SK-N-SH (cell line): ENCODE data around the gene SHROOM2. TPM values are rescaled to one million over a fixed set of nuclear protein-coding genes. Genes with fewer than 3 reads are reported as not detected.

Source experiments
- CTCF ChIA-PET: fragments of 300-600, 350-600 bp; formaldehyde crosslinking; extraction: SDS; loops from one replicate; lab custom pipeline; 2021; lab: Yijun Ruan, JAX
- POLR2A ChIA-PET: fragments of 350-600 bp; sonication (Branson Sonifier 250); formaldehyde crosslinking; extraction: SDS; loops from one replicate; lab custom pipeline; 2020; ENCODE audit warnings: antibody characterized with exemption, inconsistent platforms; lab: Yijun Ruan, JAX
- DNase-seq: peaks from one replicate; pipeline ENCODE4 v3.0.0; 2012
- H2AFZ ChIP-seq: fragments of 200-600 bp; sonication (generic); 2 replicates; pipeline ENCODE4 v1.8.1; 2016; ENCODE audit warnings: antibody characterized with exemption, mild to moderate bottlenecking, low read depth
- H3F3A ChIP-seq: fragments of 200-600 bp; sonication (generic); replicated peaks from 2 replicates; pipeline ENCODE3; 2016; ENCODE audit warnings: antibody characterized with exemption, mild to moderate bottlenecking; ENCODE audit not compliant: insufficient read depth
- H3K27ac ChIP-seq, 2 experiments: fragments of 200-500 bp in 1 of 2; fragments of 200-600 bp in 1 of 2; sonication (Bioruptor generic) in 1 of 2; sonication (generic), shearing (Covaris generic) in 1 of 2; 2 replicates each; pipeline versions ENCODE4 v1.5.1 to v1.6.1; 2014 to 2016; ENCODE audit warnings: low read depth in 2 of 2, inconsistent platforms in 1 of 2, low read length in 1 of 2, mild to moderate bottlenecking in 1 of 2, mixed read lengths in 1 of 2
- H3K27me3 ChIP-seq: fragments of 200-600 bp; sonication (generic), shearing (Covaris generic); 2 replicates; pipeline ENCODE4 v1.6.1; 2016; ENCODE audit warnings: mixed run types; ENCODE audit not compliant: insufficient read depth
- H3K36me3 ChIP-seq, 2 experiments: fragments of 200-500 bp in 1 of 2; fragments of 200-600 bp in 1 of 2; sonication (Bioruptor generic) in 1 of 2; sonication (generic) in 1 of 2; replicated peaks in 1 of 2; 2 replicates each; pipeline versions ENCODE3 to v1.5.1; 2014 to 2016; ENCODE audit warnings: low read length in 1 of 2, mild to moderate bottlenecking in 1 of 2; ENCODE audit not compliant: insufficient read depth in 2 of 2, control insufficient read depth in 1 of 2
- H3K4me1 ChIP-seq, 2 experiments: fragments of 200-500 bp in 1 of 2; fragments of 200-600 bp in 1 of 2; sonication (Bioruptor generic) in 1 of 2; sonication (generic), shearing (Covaris generic) in 1 of 2; 2 replicates each; pipeline versions ENCODE4 v1.5.1 to v1.6.1; 2014 to 2016; ENCODE audit warnings: low read depth in 1 of 2, low read length in 1 of 2, mixed run types in 1 of 2; ENCODE audit not compliant: insufficient read depth in 2 of 2, control insufficient read depth in 1 of 2
- H3K4me2 ChIP-seq: fragments of 200-600 bp; sonication (generic), shearing (Covaris generic); 2 replicates; pipeline ENCODE4 v1.6.1; 2017; ENCODE audit warnings: mixed run types
- H3K4me3 ChIP-seq, 2 experiments: fragments of 200-500 bp in 1 of 2; fragments of 200-600 bp in 1 of 2; sonication (Bioruptor generic) in 1 of 2; sonication (generic), shearing (Covaris generic) in 1 of 2; 2 replicates each; pipeline versions ENCODE4 v1.5.1 to v1.8.1; 2014 to 2016; ENCODE audit warnings: low read depth in 2 of 2, inconsistent platforms in 1 of 2, low read length in 1 of 2, mild to moderate bottlenecking in 1 of 2, mixed read lengths in 1 of 2, moderate library complexity in 1 of 2
- H3K79me2 ChIP-seq: fragments of 200-600 bp; sonication (generic); 2 replicates; pipeline ENCODE4 v1.8.1; 2017; ENCODE audit warnings: mild to moderate bottlenecking; ENCODE audit not compliant: insufficient read depth
- H3K9ac ChIP-seq: fragments of 200-600 bp; sonication (generic); 2 replicates; pipeline ENCODE4 v1.6.1; 2017; ENCODE audit warnings: mixed run types
- H3K9me2 ChIP-seq: fragments of 200-600 bp; sonication (generic); 2 replicates; pipeline ENCODE4 v1.6.1; 2017; ENCODE audit warnings: mixed run types
- H3K9me3 ChIP-seq: fragments of 200-600 bp; sonication (generic); 2 replicates; pipeline ENCODE4 v1.6.1; 2017; ENCODE audit warnings: mixed run types, mild to moderate bottlenecking, moderate library complexity
- H4K20me1 ChIP-seq: fragments of 200-600 bp; sonication (generic); 2 replicates; pipeline ENCODE4 v1.6.1; 2017; ENCODE audit warnings: mild to moderate bottlenecking, mixed run types; ENCODE audit not compliant: insufficient read depth
- CHD2 ChIP-seq: fragments of 150-350 bp; IDR thresholded peaks from 2 replicates; pipeline ENCODE4 v1.6.1; 2018; ENCODE audit warnings: low read length; ENCODE audit not compliant: partially characterized antibody
- CTCF ChIP-seq: fragments of 200-600 bp; sonication (generic); IDR thresholded peaks from 2 replicates; pipeline ENCODE4 v1.6.1; 2017; ENCODE audit warnings: antibody characterized with exemption, mild to moderate bottlenecking, moderate library complexity
- ELF1 ChIP-seq: IDR thresholded peaks from 2 replicates; pipeline ENCODE4 v1.4.0; 2012
- FOSL2 ChIP-seq: IDR thresholded peaks from 2 replicates; pipeline ENCODE4 v1.4.0; 2012; ENCODE audit warnings: low read depth, mild to moderate bottlenecking, moderate library complexity, borderline replicate concordance
- GABPA ChIP-seq: IDR thresholded peaks from 2 replicates; pipeline ENCODE4 v1.4.0; 2012; ENCODE audit warnings: low read depth, mild to moderate bottlenecking
- GATA2 ChIP-seq: sonication (generic); formaldehyde crosslinking; IDR thresholded peaks from 2 replicates; pipeline ENCODE4 v1.5.0; 2020; ENCODE audit warnings: mild to moderate bottlenecking, missing genetic modification reagents
- IRF3 ChIP-seq: fragments of 150-350 bp; IDR thresholded peaks from 2 replicates; pipeline ENCODE4 v1.6.1; 2016; ENCODE audit warnings: mild to moderate bottlenecking, low read depth, low read length
- JUND ChIP-seq: IDR thresholded peaks from 2 replicates; pipeline ENCODE4 v1.4.0; 2012
- MAX ChIP-seq: IDR thresholded peaks from 2 replicates; pipeline ENCODE4 v1.4.0; 2012; ENCODE audit warnings: low read depth
- MEF2A ChIP-seq: IDR thresholded peaks from 2 replicates; pipeline ENCODE4 v1.4.0; 2012; ENCODE audit warnings: low read depth, borderline replicate concordance
- MXI1 ChIP-seq: IDR thresholded peaks from 2 replicates; pipeline ENCODE4 v1.6.1; 2012; ENCODE audit warnings: mild to moderate bottlenecking, low read depth, low read length, improper control_type of control experiment
- PBX3 ChIP-seq: IDR thresholded peaks from 2 replicates; pipeline ENCODE4; 2012
- RCOR1 ChIP-seq: fragments of 150-350 bp; IDR thresholded peaks from 2 replicates; pipeline ENCODE4 v1.6.1; 2017; ENCODE audit warnings: antibody characterized with exemption, low read length
- REST ChIP-seq: IDR thresholded peaks from 2 replicates; pipeline ENCODE4 v1.6.1; 2012; ENCODE audit warnings: mild to moderate bottlenecking, low read depth, low read length, moderate library complexity
- SIN3A ChIP-seq: IDR thresholded peaks from 2 replicates; pipeline ENCODE4 v1.6.1; 2012; ENCODE audit warnings: low read depth, mild to moderate bottlenecking, low read length, moderate library complexity, borderline replicate concordance
- TCF12 ChIP-seq: IDR thresholded peaks from 2 replicates; pipeline ENCODE4 v1.4.0; 2012
- TEAD4 ChIP-seq: IDR thresholded peaks from 2 replicates; pipeline ENCODE4 v1.4.0; 2012; ENCODE audit warnings: mild to moderate bottlenecking, borderline replicate concordance; ENCODE audit not compliant: insufficient read depth
- USF1 ChIP-seq: IDR thresholded peaks from 2 replicates; pipeline ENCODE4 v1.4.0; 2012; ENCODE audit warnings: low read depth, borderline replicate concordance
- WGBS: methylation state at CpG from one replicate; pipeline ENCODE4 v1.1.6; 2017; ENCODE audit warnings: low lambda C conversion rate; 5-methylcytosine and 5-hydroxymethylcytosine counted together
- polyA plus RNA-seq, 3 experiments: library from polyadenylated mRNA; depleted of rRNA; stranded (reverse); fragments of >200 nt; gene quantifications; 2 replicates each; pipeline ENCODE4 v1.2.3, GENCODE V29; 2012

Gene SHROOM2
- polyA plus RNA-seq, 1 of the 3 experiments (the other 2 are of a cell fraction), result not detected

GRCh38 chrX:9875801-9876200 lies 89.6 kb downstream of the SHROOM2 start:
- DNase-seq, result no peak
- Histone ChIP-seq H3K9me3 (no peaks in the 10 kb centered on the region), H3K4me3 (no peak overlapping the region), H3K79me2 (no peaks in the 10 kb centered on the region), H3F3A (no peaks in the 10 kb centered on the region), H3K27me3 (no peaks in the 10 kb centered on the region; the same call in 1 of the 2 replicates), H3K4me2 (no peak overlapping the region), H3K9me2 (no peaks in the 10 kb centered on the region), H3K27ac (no peak overlapping the region), H3K9ac (no peak overlapping the region), H3K36me3 (no peaks in the 10 kb centered on the region), H3K4me1 (peaks cover 0 to 5% of the 10 kb centered on the region in 2 experiments; a peak in 1 of 4 replicates), H2AFZ (no peak overlapping the region), H4K20me1 (no peaks in the 10 kb centered on the region)
- WGBS, result 21% methylated on average over 3 of the region's 3 CpGs
- CTCF ChIA-PET, result interaction anchor here (0.8 kb wide), 1 partner anchor 243 kb away, joined by 3 read pairs; no protein-coding TSS in a partner anchor
- POLR2A ChIA-PET, result no interaction called here
- no peak for TF ChIP-seq FOSL2
- TF ChIP-seq JUND, result no peak
- no peak for TF ChIP-seq MAX
- TF ChIP-seq RCOR1, result no peak
- TF ChIP-seq PBX3, result no peak
- TF ChIP-seq ELF1, result no peak
- TF ChIP-seq TCF12, result no peak
- no peak for TF ChIP-seq TEAD4
- no peak for TF ChIP-seq SIN3A
- no peak for TF ChIP-seq CHD2
- no peak for TF ChIP-seq IRF3
- no peak for TF ChIP-seq MEF2A

- Histone ChIP-seq H3K9me3 (no peaks in the 10 kb centered on the region), H3K4me3 (no peak overlapping the region), H3K79me2 (no peaks in the 10 kb centered on the region), H3K36me3 (no peaks in the 10 kb centered on the region), H2AFZ (no peak overlapping the region), H3K9me2 (no peaks in the 10 kb centered on the region), H4K20me1 (no peaks in the 10 kb centered on the region), H3F3A (no peaks in the 10 kb centered on the region), H3K27me3 (no peaks in the 10 kb centered on the region; the same call in 1 of the 2 replicates), H3K27ac (no peak overlapping the region), H3K9ac (no peak overlapping the region), H3K4me2 (no peak overlapping the region), H3K4me1 (peaks cover 0 to 5% of the 10 kb centered on the region in 2 experiments; a peak in 1 of 4 replicates)
- CTCF ChIA-PET, result no interaction called here
- TF ChIP-seq TEAD4 (no peak), MAX (no peak), CTCF (no peak), USF1 (no peak), REST (no peak), MXI1 (no peak), GABPA (no peak), GATA2 (CRISPR knock-in tag) (no peak)
- DNase-seq, result no peak
- 34% methylated on average over 4 of the region's 4 CpGs for WGBS
- POLR2A ChIA-PET, result no interaction called here
Observed at GRCh38 chrX:9876201-9876600, 90.0 kb downstream of the SHROOM2 start.
